ENCODE results near the gene COLEC11. TPM values are rescaled to one million over a fixed set of nuclear protein-coding genes. Genes with fewer than 3 reads are reported as not detected.

The COLEC11 gene
- total RNA-seq, 5 donors from 2014 or later (not counting 1 experiment from before 2014, with no cell fraction given): 0.35 to 1.8 TPM; not detected in 3

- POLR2A ChIA-PET: no interaction called here
- H3K36me3 Mint-ChIP-seq: no peaks in the 10 kb centered on the region
Measured at GRCh38 chr2:3647831-3648651, 53.1 kb downstream of the COLEC11 start.

GRCh38 chr2:3648652-3649177 is 53.8 kb downstream of the COLEC11 start:
- H3K4me1 ChIP-seq (ENCODE audit: control insufficient read depth in 1 of 2, extremely low read depth in 1 of 2, insufficient read depth in 2 of 2, low read length in 2 of 2): peaks cover 0 to 17% of the 10 kb centered on the region in 2 experiments
- H3K4me3 ChIP-seq (ENCODE audit: control insufficient read depth in 1 of 2, extremely low read depth in 1 of 2, low read length in 1 of 2): no peak overlapping the region
- no peaks in the 10 kb centered on the region for H3K9me3 Mint-ChIP-seq
- no peaks in the 10 kb centered on the region for H3K36me3 Mint-ChIP-seq
- 88% methylated on average over 17 of the region's 20 CpGs for WGBS (ENCODE audit: insufficient coverage)
- H3K4me3 Mint-ChIP-seq: no peak overlapping the region
- ChIA-PET CTCF (no interaction called here), POLR2A (no interaction called here)
- no peak overlapping the region for H3K27ac Mint-ChIP-seq
- H3K27me3 Mint-ChIP-seq: no peaks in the 10 kb centered on the region
- no peaks in the 10 kb centered on the region for H3K36me3 ChIP-seq (ENCODE audit: control insufficient read depth in 2 of 2, extremely low read depth in 1 of 2, insufficient read depth in 1 of 2, low read length in 1 of 2)
- no peak for ATAC-seq (replicated peaks in 1 of 4)
- no peaks in the 10 kb centered on the region for H3K9me3 ChIP-seq
- H3K27me3 ChIP-seq (replicated peaks in 1 of 2; ENCODE audit: control insufficient read depth in 2 of 2, extremely low read depth in 1 of 2, insufficient read depth in 2 of 2, low read length in 1 of 2): peaks cover 0 to 25% of the 10 kb centered on the region in 2 experiments
- no peak overlapping the region for H3K27ac ChIP-seq (ENCODE audit: low read length)
- peaks cover 13 to 17% (median 14%) of the 10 kb centered on the region in 3 donors for H3K4me1 Mint-ChIP-seq
- DNase-seq: no peak

More at GRCh38 chr2:3647831-3648651, 53.1 kb downstream of the COLEC11 start:
- Mint-ChIP-seq H3K4me1 (peaks cover 13 to 17% (median 14%) of the 10 kb centered on the region in 3 donors), H3K9me3 (no peaks in the 10 kb centered on the region), H3K27me3 (no peaks in the 10 kb centered on the region), H3K4me3 (no peak overlapping the region), H3K27ac (no peak overlapping the region)
- no peaks in the 10 kb centered on the region for H3K9me3 ChIP-seq
- DNase-seq (no peak), ATAC-seq (replicated peaks in 1 of 4) (no peak)
- peaks cover 0 to 21% of the 10 kb centered on the region in 2 experiments for H3K27me3 ChIP-seq (replicated peaks in 1 of 2; ENCODE audit: control insufficient read depth in 2 of 2, extremely low read depth in 1 of 2, insufficient read depth in 2 of 2, low read length in 1 of 2)
- 68% methylated on average over 7 of the region's 14 CpGs for WGBS (ENCODE audit: insufficient coverage)
- CTCF ChIA-PET: interaction anchor here in 1 of 2 donors (0.6 kb wide), 1 partner anchor 221 kb away, joined by 3 read pairs; no protein-coding TSS in a partner anchor
- no peak overlapping the region for H3K4me3 ChIP-seq (ENCODE audit: control insufficient read depth in 1 of 2, extremely low read depth in 1 of 2, low read length in 1 of 2)
- H3K27ac ChIP-seq (ENCODE audit: low read length): no peak overlapping the region
- no peaks in the 10 kb centered on the region for H3K36me3 ChIP-seq (ENCODE audit: control insufficient read depth in 2 of 2, extremely low read depth in 1 of 2, insufficient read depth in 1 of 2, low read length in 1 of 2)
- H3K4me1 ChIP-seq (ENCODE audit: control insufficient read depth in 1 of 2, extremely low read depth in 1 of 2, insufficient read depth in 2 of 2, low read length in 2 of 2): peaks cover 0 to 17% of the 10 kb centered on the region in 2 experiments

GRCh38 chr2:3649581-3649980 is 54.7 kb downstream of the COLEC11 start:
- Mint-ChIP-seq H3K4me1 (peaks cover 13 to 17% (median 14%) of the 10 kb centered on the region in 3 donors), H3K36me3 (no peaks in the 10 kb centered on the region), H3K27ac (no peak overlapping the region), H3K4me3 (no peak overlapping the region), H3K9me3 (no peaks in the 10 kb centered on the region), H3K27me3 (no peaks in the 10 kb centered on the region)
- ATAC-seq (replicated peaks in 1 of 4): no peak
- H3K36me3 ChIP-seq (ENCODE audit: control insufficient read depth in 2 of 2, extremely low read depth in 1 of 2, insufficient read depth in 1 of 2, low read length in 1 of 2): no peaks in the 10 kb centered on the region
- H3K27me3 ChIP-seq (replicated peaks in 1 of 2; ENCODE audit: control insufficient read depth in 2 of 2, extremely low read depth in 1 of 2, insufficient read depth in 2 of 2, low read length in 1 of 2): peaks cover 0 to 29% of the 10 kb centered on the region in 2 experiments
- CTCF ChIA-PET: no interaction called here
- H3K27ac ChIP-seq (ENCODE audit: low read length): no peak overlapping the region
- POLR2A ChIA-PET: no interaction called here
- no peaks in the 10 kb centered on the region for H3K9me3 ChIP-seq
- WGBS (ENCODE audit: insufficient coverage): 84% methylated on average over 16 of the region's 16 CpGs
- H3K4me1 ChIP-seq (ENCODE audit: control insufficient read depth in 1 of 2, extremely low read depth in 1 of 2, insufficient read depth in 2 of 2, low read length in 2 of 2): peaks cover 0 to 17% of the 10 kb centered on the region in 2 experiments
- no peak for DNase-seq
- no peak overlapping the region for H3K4me3 ChIP-seq (ENCODE audit: control insufficient read depth in 1 of 2, extremely low read depth in 1 of 2, low read length in 1 of 2)

- H3K9me3 Mint-ChIP-seq: no peaks in the 10 kb centered on the region
- no peaks in the 10 kb centered on the region for H3K36me3 Mint-ChIP-seq
Measured at GRCh38 chr2:3650140-3650920, 55.4 kb downstream of the COLEC11 start.

GRCh38 chr2:3651691-3652648 is 57.1 kb downstream of the COLEC11 start:
- peak overlapping the region; percentile 50 to 62 for H3K4me3 ChIP-seq (ENCODE audit: control insufficient read depth in 1 of 2, extremely low read depth in 1 of 2, low read length in 1 of 2)
- Mint-ChIP-seq H3K9me3 (no peaks in the 10 kb centered on the region), H3K4me1 (peaks cover 13 to 17% (median 14%) of the 10 kb centered on the region in 3 donors), H3K27me3 (no peaks in the 10 kb centered on the region), H3K27ac (peak overlapping the region; percentile 80 to 82), H3K36me3 (no peaks in the 10 kb centered on the region), H3K4me3 (peak overlapping the region; percentile 84 to 85 (median 85))
- CTCF ChIA-PET: interaction anchor here (0.5 to 2.1 kb wide), 10 partner anchors 73 to 995 kb away, joined by 3 to 21 read pairs (median 6); no protein-coding TSS in a partner anchor
- H3K4me1 ChIP-seq (ENCODE audit: control insufficient read depth in 1 of 2, extremely low read depth in 1 of 2, insufficient read depth in 2 of 2, low read length in 2 of 2): peaks cover 0 to 17% of the 10 kb centered on the region in 2 experiments
- DNase-seq (peak; percentile 26 to 78 (median 63)), ATAC-seq (replicated peaks in 1 of 4) (peak; percentile 65 to 81 (median 76))
- H3K27me3 ChIP-seq (replicated peaks in 1 of 2; ENCODE audit: control insufficient read depth in 2 of 2, extremely low read depth in 1 of 2, insufficient read depth in 2 of 2, low read length in 1 of 2): peaks cover 0 to 29% of the 10 kb centered on the region in 2 experiments
- POLR2A ChIA-PET: interaction anchor here (0.6 to 1.3 kb wide), 2 partner anchors 132 to 274 kb away, joined by 4 to 7 read pairs; no protein-coding TSS in a partner anchor
- H3K36me3 ChIP-seq (ENCODE audit: control insufficient read depth in 2 of 2, extremely low read depth in 1 of 2, insufficient read depth in 1 of 2, low read length in 1 of 2): no peaks in the 10 kb centered on the region
- peak overlapping the region; percentile 36 for H3K27ac ChIP-seq (ENCODE audit: low read length)
- 14% methylated on average over 42 of the region's 45 CpGs for WGBS (ENCODE audit: insufficient coverage)
- no peaks in the 10 kb centered on the region for H3K9me3 ChIP-seq

More at GRCh38 chr2:3650140-3650920, 55.4 kb downstream of the COLEC11 start:
- Histone ChIP-seq H3K27me3 (replicated peaks in 1 of 2; ENCODE audit: control insufficient read depth in 2 of 2, extremely low read depth in 1 of 2, insufficient read depth in 2 of 2, low read length in 1 of 2) (peaks cover 0 to 29% of the 10 kb centered on the region in 2 experiments), H3K4me1 (ENCODE audit: control insufficient read depth in 1 of 2, extremely low read depth in 1 of 2, insufficient read depth in 2 of 2, low read length in 2 of 2) (peaks cover 0 to 17% of the 10 kb centered on the region in 2 experiments), H3K27ac (ENCODE audit: low read length) (no peak overlapping the region), H3K9me3 (no peaks in the 10 kb centered on the region), H3K4me3 (ENCODE audit: control insufficient read depth in 1 of 2, extremely low read depth in 1 of 2, low read length in 1 of 2) (no peak overlapping the region), H3K36me3 (ENCODE audit: control insufficient read depth in 2 of 2, extremely low read depth in 1 of 2, insufficient read depth in 1 of 2, low read length in 1 of 2) (no peaks in the 10 kb centered on the region)
- Mint-ChIP-seq H3K27ac (no peak overlapping the region), H3K4me3 (peak overlapping the region in 2 of 3 donors; percentile 75 to 84), H3K4me1 (peaks cover 13 to 17% (median 14%) of the 10 kb centered on the region in 3 donors), H3K27me3 (no peaks in the 10 kb centered on the region)
- POLR2A ChIA-PET: interaction anchor here in 1 of 2 donors (0.5 kb wide), 1 partner anchor 41 kb away, joined by 8 read pairs; no protein-coding TSS in a partner anchor
- CTCF ChIA-PET: interaction anchor here in 1 of 2 donors (0.6 to 1.0 kb wide), 4 partner anchors 15 to 227 kb away, joined by 3 to 4 read pairs (median 4); no protein-coding TSS in a partner anchor
- DNase-seq: no peak
- ATAC-seq (replicated peaks in 1 of 4): no peak
- 78% methylated on average over 16 of the region's 20 CpGs for WGBS (ENCODE audit: insufficient coverage)

All from T-cell (primary cell).